Caco-2 (cell line): ENCODE results near the gene PNPLA1. TPM values are rescaled to one million over a fixed set of nuclear protein-coding genes. Genes with fewer than 3 reads are reported as not detected.

ENCODE experiments used
- BruUV-seq: library from RNA; stranded (reverse); fragments of 400-500 nt; replicated peaks from 2 replicates; lab custom pipeline; 2021; lab: Mats Ljungman, UMichigan
- CTCF ChIA-PET: fragments of 300-600 bp; sonication (Branson Sonifier 250); formaldehyde crosslinking; loops from one replicate; lab custom pipeline; 2022; ENCODE audit warnings: antibody characterized with exemption; lab: Charles Lee
- POLR2A ChIA-PET: fragments of 300-600 bp; sonication (Branson Sonifier 250); formaldehyde crosslinking; loops from one replicate; lab custom pipeline; 2022; ENCODE audit warnings: antibody characterized with exemption; lab: Charles Lee
- DNase-seq, 2 experiments: peaks; one replicate each; pipeline versions ENCODE4 v3.0.0 to v3.0.0-alpha.2; 2020 to 2022
- H3K27me3 ChIP-seq: replicated peaks from 2 replicates; pipeline ENCODE4 v1.6.0; 2011; ENCODE audit warnings: low read length; ENCODE audit not compliant: control insufficient read depth, insufficient read depth
- H3K36me3 ChIP-seq: 2 replicates; pipeline ENCODE4 v1.5.1; 2011; ENCODE audit warnings: low read length; ENCODE audit not compliant: control insufficient read depth, insufficient read depth
- H3K4me1 ChIP-seq: fragments of 250-450 bp; sonication (Bioruptor Pico); 2 replicates; pipeline ENCODE4 v1.5.1; 2020; ENCODE audit warnings: mild to moderate bottlenecking
- H3K4me3 ChIP-seq: 2 replicates; pipeline ENCODE4 v1.5.1; 2011; ENCODE audit warnings: low read depth, mild to moderate bottlenecking, control low read depth, low read length
- H3K9me3 ChIP-seq: fragments of 250-450 bp; sonication (Bioruptor Pico); 2 replicates; pipeline ENCODE4 v1.5.1; 2020; ENCODE audit warnings: mild to moderate bottlenecking, moderate library complexity
- H3K27ac Mint-ChIP-seq: one replicate; pipeline ENCODE4 v1.8.0; 2022; ENCODE audit warnings: mixed read lengths; ENCODE audit not compliant: unreplicated experiment
- H3K27me3 Mint-ChIP-seq: one replicate; pipeline ENCODE4 v1.8.0; 2022; ENCODE audit warnings: mixed read lengths; ENCODE audit not compliant: insufficient read depth, unreplicated experiment
- H3K36me3 Mint-ChIP-seq: one replicate; pipeline ENCODE4 v1.8.0; 2022; ENCODE audit warnings: mild to moderate bottlenecking, mixed read lengths; ENCODE audit not compliant: insufficient read depth, unreplicated experiment
- H3K4me1 Mint-ChIP-seq: one replicate; pipeline ENCODE4 v1.8.0; 2022; ENCODE audit warnings: low read depth, mixed read lengths; ENCODE audit not compliant: unreplicated experiment
- H3K4me3 Mint-ChIP-seq: one replicate; pipeline ENCODE4 v1.8.0; 2022; ENCODE audit warnings: mild to moderate bottlenecking, moderate library complexity, mixed read lengths; ENCODE audit not compliant: unreplicated experiment
- H3K9me3 Mint-ChIP-seq: one replicate; pipeline ENCODE4 v1.8.0; 2022; ENCODE audit warnings: mixed read lengths; ENCODE audit not compliant: unreplicated experiment
- CTCF ChIP-seq, 2 experiments: fragments of 200-600 bp in 1 of 2; IDR thresholded peaks; 1 replicate in 1 of 2; 2 replicates in 1 of 2; pipeline versions ENCODE4 v1.5.1 to v1.8.0; 2011 to 2022; ENCODE audit warnings: antibody characterized with exemption in 1 of 2, control low read depth in 1 of 2, inconsistent platforms in 1 of 2, low read depth in 1 of 2, low read length in 1 of 2, mild to moderate bottlenecking in 1 of 2, moderate library complexity in 1 of 2; ENCODE audit not compliant: insufficient read depth in 1 of 2, severe bottlenecking in 1 of 2, unreplicated experiment in 1 of 2
- intact Hi-C: fragments of 100-400 bp; cut with micrococcal nuclease; formaldehyde crosslinking; loops from one replicate; pipeline ENCODE4 v1.10.0; 2022; ENCODE audit not compliant: unreplicated experiment
- total RNA-seq: library from RNA; stranded (reverse); gene quantifications from 2 replicates; pipeline ENCODE4 v1.2.3, GENCODE V29; 2022

PNPLA1 gene
- total RNA-seq, 1 experiment from 2014 or later = 0.25 TPM

- Mint-ChIP-seq H3K27me3 (peaks cover 12% of the 10 kb centered on the region), H3K4me3 (no peak overlapping the region), H3K4me1 (no peaks in the 10 kb centered on the region), H3K9me3 (no peaks in the 10 kb centered on the region), H3K27ac (no peak overlapping the region), H3K36me3 (no peaks in the 10 kb centered on the region)
- Histone ChIP-seq H3K4me3 (no peak overlapping the region), H3K27me3 (no peaks in the 10 kb centered on the region), H3K4me1 (no peaks in the 10 kb centered on the region), H3K36me3 (no peaks in the 10 kb centered on the region), H3K9me3 (no peaks in the 10 kb centered on the region)
- no peak for DNase-seq
- intact Hi-C loops = no loop called here
- no TSS peak for BruUV-seq
- ChIA-PET CTCF (no interaction called here), POLR2A (no interaction called here)
- no peak for TF ChIP-seq CTCF (IDR thresholded peaks at IDR 0.05; ENCODE audit: insufficient read depth in 1 of 2, low read depth in 1 of 2, low read length in 1 of 2, severe bottlenecking in 1 of 2, unreplicated experiment in 1 of 2)
These were observed 6.4 kb upstream of the PNPLA1 start for GRCh38 chr6:36263390-36264000.

GRCh38 chr6:36265744-36266143 lies 4.1 kb upstream of the PNPLA1 start:
- peaks cover 10% of the 10 kb centered on the region for H3K27me3 Mint-ChIP-seq

GRCh38 chr6:36266913-36267644 lies 2.8 kb upstream of the PNPLA1 start:
- no peak for DNase-seq
- no peaks in the 10 kb centered on the region for H3K36me3 Mint-ChIP-seq
- H3K27ac Mint-ChIP-seq = no peak overlapping the region
- no peaks in the 10 kb centered on the region for H3K9me3 Mint-ChIP-seq
- CTCF ChIA-PET = no interaction called here
- H3K4me3 Mint-ChIP-seq = no peak overlapping the region
- no peaks in the 10 kb centered on the region for H3K27me3 ChIP-seq
- POLR2A ChIA-PET = no interaction called here
- no peak overlapping the region for H3K4me3 ChIP-seq
- intact Hi-C loops = no loop called here
- H3K27me3 Mint-ChIP-seq = peaks cover 10% of the 10 kb centered on the region
- no peaks in the 10 kb centered on the region for H3K36me3 ChIP-seq
- no peak for TF ChIP-seq CTCF (IDR thresholded peaks at IDR 0.05; ENCODE audit: insufficient read depth in 1 of 2, low read depth in 1 of 2, low read length in 1 of 2, severe bottlenecking in 1 of 2, unreplicated experiment in 1 of 2)
- H3K4me1 ChIP-seq = peaks cover 3% of the 10 kb centered on the region; the same call in 1 of the 2 replicates
- no TSS peak for BruUV-seq
- H3K9me3 ChIP-seq = no peaks in the 10 kb centered on the region
- H3K4me1 Mint-ChIP-seq = peaks cover 10% of the 10 kb centered on the region

More at GRCh38 chr6:36265744-36266143, 4.1 kb upstream of the PNPLA1 start:
- Histone ChIP-seq H3K27me3 (no peaks in the 10 kb centered on the region), H3K36me3 (no peaks in the 10 kb centered on the region), H3K4me3 (no peak overlapping the region), H3K9me3 (no peaks in the 10 kb centered on the region), H3K4me1 (peaks cover 3% of the 10 kb centered on the region; the same call in 1 of the 2 replicates)
- Mint-ChIP-seq H3K4me1 (peaks cover 10% of the 10 kb centered on the region), H3K9me3 (no peaks in the 10 kb centered on the region), H3K4me3 (no peak overlapping the region), H3K27ac (no peak overlapping the region), H3K36me3 (no peaks in the 10 kb centered on the region)
- intact Hi-C loops = no loop called here
- no peak for DNase-seq
- TF ChIP-seq CTCF (IDR thresholded peaks at IDR 0.05; ENCODE audit: insufficient read depth in 1 of 2, low read depth in 1 of 2, low read length in 1 of 2, severe bottlenecking in 1 of 2, unreplicated experiment in 1 of 2) = no peak
- BruUV-seq = no TSS peak
- ChIA-PET CTCF (no interaction called here), POLR2A (no interaction called here)
